Ramos (cell line): ENCODE results near the gene SAE1.

Experiments
- in situ Hi-C: fragments of 300-500 bp; cut with MboI; formaldehyde crosslinking; loops from one replicate; pipeline ENCODE4 v1.14.3; 2022; ENCODE audit warnings: low sequenced_read_pairs; ENCODE audit not compliant: unreplicated experiment

Gene SAE1

DNA sequence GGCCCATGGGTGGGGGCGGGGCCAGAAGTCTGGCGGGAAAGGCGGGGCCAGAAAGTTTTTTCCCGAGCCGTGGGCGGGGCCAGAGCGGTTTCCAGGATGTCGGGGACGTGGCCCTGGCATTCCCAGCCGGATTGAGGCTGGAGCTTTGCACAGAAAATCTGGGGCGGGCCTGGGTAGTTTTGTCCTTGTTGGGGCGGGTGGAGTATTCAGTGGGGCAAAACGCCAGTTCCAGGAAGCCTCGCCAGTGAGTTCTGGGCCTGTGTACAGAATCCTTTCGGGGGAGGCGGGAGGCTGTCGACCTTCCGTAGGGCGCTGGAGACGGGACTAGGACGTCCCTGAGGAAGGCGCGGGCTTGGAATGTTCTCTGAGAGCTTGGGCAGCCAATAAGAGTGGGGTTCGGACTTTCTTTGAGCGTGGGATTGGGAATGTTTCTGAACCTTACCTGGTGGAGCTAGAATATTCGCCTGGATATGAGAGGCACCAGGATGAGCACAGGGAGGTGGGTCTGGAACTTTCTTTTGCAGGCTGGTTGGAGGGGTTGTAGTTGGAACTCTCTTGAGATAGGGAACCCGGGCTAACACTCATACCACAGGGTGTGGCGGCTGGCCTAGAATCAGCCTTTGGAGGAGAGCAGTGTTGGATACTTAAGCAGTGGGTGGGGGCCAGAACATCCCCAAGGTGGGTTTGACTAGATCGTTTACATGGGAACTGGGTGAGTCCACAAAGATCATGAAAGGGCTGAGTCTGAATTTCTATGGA is 127.0 kb downstream of the SAE1 start:
- in situ Hi-C loops = no loop called here

DNA sequence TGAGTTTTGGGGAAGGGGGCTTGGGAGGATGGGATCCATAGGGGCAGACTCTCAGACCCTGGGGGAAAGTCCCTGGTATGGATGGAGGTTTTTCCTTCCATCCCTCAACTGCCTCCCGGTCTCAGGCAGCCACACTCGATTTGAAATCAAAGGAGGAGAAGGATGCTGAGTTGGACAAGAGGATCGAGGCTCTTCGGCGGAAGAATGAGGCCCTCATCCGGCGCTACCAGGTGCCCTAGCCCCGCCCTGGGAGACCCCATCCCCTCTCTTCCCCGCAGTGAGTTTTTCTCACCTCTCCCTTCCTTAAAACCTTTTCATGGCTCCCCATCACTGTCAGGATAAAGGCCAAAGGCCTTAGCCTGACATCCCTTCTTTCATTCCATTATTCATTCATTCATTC is 127.8 kb downstream of the SAE1 start:
- in situ Hi-C loops = no loop called here

DNA sequence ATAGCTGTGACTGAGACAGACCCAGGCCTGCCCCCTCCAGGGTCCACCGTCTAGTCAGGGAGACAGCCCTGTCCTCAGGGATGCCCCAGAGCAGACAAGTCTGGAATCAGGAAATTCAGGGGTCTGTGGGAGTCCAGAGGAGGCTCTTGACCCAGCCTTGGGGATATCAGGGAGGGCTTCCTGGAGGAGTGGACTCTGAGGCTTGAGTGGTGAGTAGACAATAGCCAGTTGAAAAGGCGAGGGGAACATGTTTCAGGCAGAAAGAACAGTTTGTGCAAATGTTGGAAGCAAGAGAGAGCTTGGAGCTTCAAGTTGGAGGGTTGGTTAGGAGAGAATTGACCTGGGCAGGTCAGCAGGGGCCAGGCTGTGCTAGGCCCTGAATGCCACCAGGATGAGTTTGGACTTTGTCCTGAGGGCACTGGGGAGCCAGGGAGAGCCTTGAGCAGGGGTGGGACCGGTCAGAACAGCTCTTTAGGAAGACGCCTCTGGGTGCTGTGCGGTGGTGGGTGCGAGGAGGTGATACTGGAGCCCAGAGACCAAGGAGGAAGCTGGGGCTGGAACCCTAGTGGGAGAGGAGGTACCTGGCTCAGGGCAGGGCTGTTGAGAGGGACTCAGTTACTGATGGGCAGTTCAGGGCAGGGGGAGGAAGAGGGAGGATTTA is 128.4 kb downstream of the SAE1 start:
- in situ Hi-C loops = no loop called here
